Astrocyte (in vitro differentiated cells and primary cell): Measurements from ENCODE around the gene ITGAV.

Experiments
- CTCF ChIP-seq: IDR thresholded peaks from 2 replicates; pipeline ENCODE4 v1.5.1; 2011; ENCODE audit warnings: low read depth, mild to moderate bottlenecking, inconsistent platforms, low read length, moderate library complexity; ENCODE audit not compliant: insufficient read depth
- EZH2 ChIP-seq: IDR thresholded peaks from 2 replicates; pipeline ENCODE4 v1.6.1; 2012; ENCODE audit warnings: mild to moderate bottlenecking, low read length, inconsistent platforms; ENCODE audit not compliant: insufficient read depth

DNA sequence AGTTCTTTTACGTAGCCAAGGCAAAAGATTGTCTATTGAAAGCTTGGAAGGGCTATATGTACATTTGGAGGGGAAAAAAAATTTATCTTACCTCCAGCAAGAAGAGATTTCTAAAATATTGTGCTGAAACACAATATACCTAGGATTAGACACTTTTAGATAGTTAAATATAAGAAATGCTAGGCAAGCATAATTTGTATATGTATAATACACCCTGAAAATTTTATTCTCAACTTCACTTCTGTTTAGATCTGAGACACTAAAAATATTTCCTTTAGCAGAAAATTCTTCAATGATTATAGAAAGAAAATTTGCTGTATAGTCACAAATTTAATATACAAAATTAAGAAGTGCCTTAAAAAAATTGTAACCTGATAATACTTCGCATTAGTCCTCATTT is 42.6 kb downstream of the ITGAV start:
- TF ChIP-seq CTCF = no peak
- TF ChIP-seq EZH2 = no peak
